G401 (cell line): ENCODE measurements around the gene NUDT8. TPM values are rescaled to one million over a fixed set of nuclear protein-coding genes. Genes with fewer than 3 reads are reported as not detected.
"Not testable (repeated sequence)": the region's sequence is repeated elsewhere in the genome, so short reads cannot be mapped to it uniquely, and the experiment has no call there.

Experiments used
- DNase-seq: peaks from one replicate; pipeline ENCODE4 v3.0.0-alpha.2; 2015; ENCODE audit warnings: low spot score
- in situ Hi-C: cut with HindIII; loops from 2 replicates; pipeline ENCODE4 v1.10.0; 2016; ENCODE audit warnings: low sequenced_read_pairs, mixed read lengths
- total RNA-seq: library from RNA; depleted of rRNA; stranded (reverse); fragments of >200 nt; shearing (Covaris generic); gene quantifications from 2 replicates; pipeline ENCODE4 v1.2.3, GENCODE V29; 2014

NUDT8 gene
- total RNA-seq, 1 experiment from 2014 or later: 12.1 TPM

- DNase-seq: peak; percentile 26
- in situ Hi-C loops: no loop called here
Measured at GRCh38 chr11:67605231-67606011, 24.3 kb downstream of the NUDT8 start.

GRCh38 chr11:67604815-67605214 lies 24.9 kb downstream of the NUDT8 start:
- in situ Hi-C loops: no loop called here
- no peak for DNase-seq

GRCh38 chr11:67604119-67604518 lies 25.6 kb downstream of the NUDT8 start:
- DNase-seq, in situ Hi-C loops: not testable (repeated sequence)

GRCh38 chr11:67601098-67601497 lies 28.6 kb downstream of the NUDT8 start:
- in situ Hi-C loops: no loop called here

GRCh38 chr11:67600324-67601029 lies 29.3 kb downstream of the NUDT8 start:
- DNase-seq: no peak

More at GRCh38 chr11:67601098-67601497, 28.6 kb downstream of the NUDT8 start:
- no peak for DNase-seq

GRCh38 chr11:67599149-67599548 lies 30.6 kb downstream of the NUDT8 start:
- in situ Hi-C loops: no loop called here
- DNase-seq: no peak

More at GRCh38 chr11:67600324-67601029, 29.3 kb downstream of the NUDT8 start:
- in situ Hi-C loops: no loop called here

GRCh38 chr11:67597963-67598362 lies 31.8 kb downstream of the NUDT8 start:
- in situ Hi-C loops, DNase-seq: not testable (repeated sequence)

- DNase-seq, in situ Hi-C loops: not testable (repeated sequence)
Measured at GRCh38 chr11:67597458-67597857, 32.3 kb downstream of the NUDT8 start.

- no peak for DNase-seq
- in situ Hi-C loops: no loop called here
Measured at GRCh38 chr11:67596753-67597300, 32.9 kb downstream of the NUDT8 start.

- in situ Hi-C loops: no loop called here
- no peak for DNase-seq
Measured at GRCh38 chr11:67594480-67594879, 35.3 kb downstream of the NUDT8 start.

- DNase-seq: no peak
- in situ Hi-C loops: no loop called here
Measured at GRCh38 chr11:67593565-67593905, 36.2 kb downstream of the NUDT8 start.

GRCh38 chr11:67592880-67593564 lies 36.7 kb downstream of the NUDT8 start:
- in situ Hi-C loops: no loop called here
- no peak for DNase-seq

- in situ Hi-C loops, DNase-seq: not testable (repeated sequence)
Measured at GRCh38 chr11:67588899-67589415, 40.8 kb downstream of the NUDT8 start.

- in situ Hi-C loops: no loop called here
- no peak for DNase-seq
Measured at GRCh38 chr11:67588136-67588503, 41.6 kb downstream of the NUDT8 start.

GRCh38 chr11:67586568-67587250 lies 43.0 kb downstream of the NUDT8 start:
- in situ Hi-C loops: no loop called here
- no peak for DNase-seq

- no peak for DNase-seq
- in situ Hi-C loops: no loop called here
Measured at GRCh38 chr11:67585911-67586310, 43.8 kb downstream of the NUDT8 start.

GRCh38 chr11:67584881-67585873 lies 44.6 kb downstream of the NUDT8 start:
- DNase-seq: no peak
- in situ Hi-C loops: no loop called here
